Amniotic epithelial cell (primary cell): ENCODE measurements around the gene IGFALS.

Source experiments
- DNase-seq: peaks from one replicate; pipeline ENCODE4 v3.0.0-alpha.2; 2010; ENCODE audit warnings: low read depth

The IGFALS gene

DNA sequence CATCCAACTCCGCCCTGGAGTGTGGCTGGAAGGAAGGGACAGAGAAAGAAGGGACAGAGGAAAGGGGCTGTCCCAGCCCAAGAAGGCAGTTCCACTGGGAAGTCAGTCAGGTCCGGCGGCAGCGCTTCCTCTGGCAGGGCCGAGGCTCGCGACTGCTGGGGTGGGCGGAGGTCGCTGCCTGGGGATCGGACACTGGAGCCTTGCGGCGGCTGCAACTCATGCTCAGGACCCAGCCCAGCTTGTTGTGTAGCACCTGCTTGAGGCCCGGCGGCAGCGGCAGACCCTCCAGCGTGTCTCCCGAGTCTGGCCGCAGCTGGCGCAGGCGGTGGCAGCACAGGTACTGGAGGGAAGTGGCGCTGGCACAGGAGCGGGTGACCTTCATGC is 16.5 kb downstream of the IGFALS start:
- no peak for DNase-seq

DNA sequence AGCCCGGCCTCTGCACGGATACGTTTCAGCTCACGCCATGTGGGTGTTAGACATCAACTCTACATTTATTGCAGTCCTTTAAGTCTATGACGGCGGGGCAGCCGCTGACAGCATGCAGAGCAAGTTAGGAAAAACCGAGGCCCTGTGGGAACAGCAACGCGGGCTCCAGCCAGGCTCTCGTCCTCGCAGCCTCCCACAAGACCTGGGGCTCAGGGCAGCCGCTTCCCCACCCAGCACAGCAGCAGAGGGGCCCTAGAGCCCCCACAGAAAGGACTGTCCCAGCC is 16.9 kb downstream of the IGFALS start:
- no peak for DNase-seq

DNA sequence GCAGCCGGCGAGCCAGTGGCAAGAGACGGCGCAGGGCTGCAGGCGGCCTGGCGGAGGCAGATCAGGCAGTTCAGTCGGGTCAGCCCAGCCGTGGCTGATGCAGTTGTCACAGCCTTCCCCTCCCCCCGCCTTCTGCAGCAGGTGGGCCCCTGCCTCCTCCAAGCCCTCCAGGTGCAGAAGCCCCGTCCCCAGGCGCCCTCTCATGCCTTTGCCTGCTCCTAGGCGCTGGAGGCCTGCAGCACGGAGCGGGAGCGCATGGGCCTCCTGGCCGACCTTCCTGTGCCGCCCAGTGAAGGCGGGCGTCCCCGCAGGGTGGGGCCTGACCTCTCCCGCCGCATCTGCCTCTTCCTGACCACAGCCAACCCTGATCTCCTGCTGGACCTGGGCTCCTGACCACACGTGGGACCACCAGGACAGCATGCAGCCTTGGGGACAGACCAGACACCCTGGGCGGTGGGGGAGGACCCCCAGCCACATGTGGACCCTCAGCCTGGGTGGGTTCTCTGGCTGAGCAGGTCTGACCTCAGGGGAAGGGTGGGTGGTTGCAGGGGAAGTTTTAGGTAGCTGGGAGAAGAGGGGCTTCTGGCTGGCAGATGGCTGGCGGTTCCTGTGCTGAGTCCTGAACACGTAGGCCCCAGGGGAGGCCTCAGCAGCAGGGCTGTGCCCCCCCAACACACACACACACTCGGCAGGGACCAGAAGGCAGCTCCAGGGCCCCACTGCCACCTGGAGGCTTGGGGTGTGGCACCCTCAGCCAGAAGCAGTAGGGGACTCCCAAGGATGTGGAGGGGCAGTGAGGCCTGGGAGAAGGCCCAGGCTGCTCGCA is 17.4 kb downstream of the IGFALS start:
- DNase-seq = no peak

DNA sequence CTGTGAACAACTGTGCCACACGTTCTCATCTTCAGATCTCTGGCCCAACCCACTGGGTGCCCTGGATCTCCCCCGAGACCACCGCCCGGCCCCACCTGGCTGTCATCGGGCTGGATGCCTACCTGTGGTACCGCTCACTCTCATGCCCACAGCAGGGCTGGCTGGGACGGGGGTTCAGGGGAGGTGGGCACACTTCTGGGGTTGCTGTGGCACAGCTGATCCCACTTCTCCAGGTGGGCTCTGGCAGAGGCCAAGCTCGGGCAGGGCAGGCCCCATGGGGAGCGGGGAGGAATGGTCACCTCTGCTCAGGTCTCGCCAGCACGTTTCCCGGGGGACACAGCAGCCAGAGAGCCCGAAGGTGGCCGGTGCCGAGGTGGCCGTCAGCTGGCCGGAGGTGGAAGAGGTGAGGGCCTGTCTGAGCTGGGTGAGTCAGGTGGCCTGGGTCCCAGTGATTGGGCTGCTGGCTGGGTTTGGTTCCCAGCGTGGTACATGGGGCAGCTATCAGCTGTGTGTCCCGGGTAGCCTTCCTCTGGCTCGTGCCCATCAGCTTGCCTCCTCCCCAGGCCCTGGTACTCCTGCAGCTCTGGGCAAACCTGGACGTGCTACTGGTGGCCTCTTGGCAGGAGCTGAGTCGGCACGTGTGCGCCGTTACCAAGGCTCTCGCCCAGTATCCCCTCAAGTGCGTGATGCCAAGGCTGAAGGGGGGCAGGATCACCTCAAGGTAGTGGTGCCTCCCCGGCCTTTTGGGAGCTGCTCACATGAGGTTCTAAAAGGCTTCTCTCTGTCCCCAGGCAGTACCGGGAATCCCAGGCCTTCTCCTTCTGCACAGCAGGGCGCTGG is 18.3 kb downstream of the IGFALS start:
- DNase-seq = no peak

DNA sequence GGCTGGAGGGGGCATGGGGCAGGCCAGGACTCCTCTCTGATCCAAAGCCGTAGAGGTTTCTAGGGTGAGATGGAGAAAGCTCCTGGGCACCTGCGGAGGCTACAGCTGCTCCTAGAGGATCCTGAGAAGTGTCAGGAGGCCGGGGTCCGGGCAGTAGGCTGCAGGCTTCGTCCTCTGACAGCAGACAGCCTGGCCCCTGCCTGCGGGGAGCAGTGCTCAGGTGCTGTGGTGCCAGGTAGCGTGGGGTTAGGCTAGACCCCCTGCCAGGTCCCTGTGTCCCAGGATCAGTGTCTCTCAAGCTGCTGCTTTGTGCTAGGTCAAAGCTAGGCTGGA is 19.1 kb downstream of the IGFALS start:
- DNase-seq = no peak

DNA sequence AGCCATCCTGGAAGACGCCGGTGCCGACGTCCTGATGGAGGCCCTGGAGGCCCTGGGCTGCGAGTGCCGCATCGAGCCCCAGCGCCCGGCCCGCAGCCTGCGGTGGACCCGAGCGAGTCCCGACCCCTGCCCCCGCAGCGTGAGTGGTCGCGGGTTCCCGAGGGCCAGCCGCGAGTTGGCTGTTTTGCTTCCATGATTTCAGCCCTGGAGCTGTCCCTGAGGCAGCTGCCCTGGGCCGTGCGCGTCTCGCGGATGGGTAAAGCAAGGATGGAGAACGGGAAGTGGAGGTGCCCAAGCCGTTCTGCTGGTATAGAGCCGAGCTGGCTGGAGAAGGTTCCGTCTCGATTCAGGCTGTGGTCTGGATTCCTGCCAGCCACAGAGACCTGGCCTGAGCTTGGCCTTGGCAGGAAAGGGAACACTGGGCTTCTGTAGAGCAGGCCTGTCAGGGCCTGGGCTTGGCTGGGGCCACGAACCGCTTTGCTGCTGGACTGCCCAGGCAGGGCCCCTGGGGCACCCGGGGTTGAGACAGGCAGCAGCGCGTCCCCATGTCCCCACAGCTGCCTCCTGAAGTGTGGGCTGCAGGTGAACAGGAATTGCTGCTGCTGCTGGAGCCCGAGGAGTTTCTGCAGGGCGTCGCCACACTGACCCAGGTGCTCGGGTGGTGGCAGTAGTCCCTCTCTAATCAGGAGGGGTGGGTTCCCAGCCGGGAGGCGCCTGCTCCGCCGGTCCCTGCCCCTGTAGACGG is 19.6 kb downstream of the IGFALS start:
- peak; percentile 63 for DNase-seq

DNA sequence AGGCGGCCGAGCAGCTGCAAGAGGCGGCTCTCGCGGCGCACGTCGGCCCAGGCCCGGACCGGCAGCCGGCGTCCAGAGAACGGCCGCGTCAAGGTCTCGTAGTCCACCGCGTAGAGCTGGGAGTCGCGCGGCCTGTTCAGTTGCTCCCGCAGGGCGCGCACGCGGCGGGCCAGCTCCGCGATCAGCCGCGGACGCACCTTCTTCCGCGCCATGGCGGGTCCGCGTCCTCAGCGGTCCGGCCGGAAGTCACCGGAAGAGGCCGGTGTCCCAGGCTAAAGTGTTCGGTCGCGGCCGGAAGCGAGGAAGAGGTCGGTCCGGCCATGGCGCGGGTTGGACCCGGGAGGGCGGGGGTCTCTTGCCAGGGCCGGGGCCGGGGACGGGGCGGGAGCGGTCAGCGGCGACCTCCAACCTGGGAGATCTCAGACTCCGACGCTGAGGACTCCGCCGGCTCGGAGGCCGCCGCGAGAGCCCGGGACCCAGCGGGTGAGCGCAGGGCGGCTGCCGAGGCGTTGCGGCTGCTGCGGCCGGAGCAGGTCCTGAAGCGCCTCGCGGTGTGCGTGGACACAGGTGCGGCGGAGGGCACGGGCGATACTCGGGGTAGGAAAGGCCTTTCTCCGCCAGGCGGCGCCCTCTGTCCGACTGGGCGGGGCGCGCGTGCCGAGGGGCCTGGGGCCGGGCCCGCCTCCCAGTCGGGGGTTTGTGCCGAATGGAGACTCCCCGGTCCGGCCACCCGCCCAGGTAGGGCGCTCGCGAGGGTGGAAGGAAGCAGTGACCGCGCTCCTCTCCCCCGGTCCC is 20.4 kb downstream of the IGFALS start, which contains the start of gene MRPS34:
Gene MRPS34, minus strand, starts transcription at position 227 of the 795 bp plus-strand sequence. Its CDS starts 15 bp downstream, at position 212.
- peak; percentile 77 for DNase-seq

DNA sequence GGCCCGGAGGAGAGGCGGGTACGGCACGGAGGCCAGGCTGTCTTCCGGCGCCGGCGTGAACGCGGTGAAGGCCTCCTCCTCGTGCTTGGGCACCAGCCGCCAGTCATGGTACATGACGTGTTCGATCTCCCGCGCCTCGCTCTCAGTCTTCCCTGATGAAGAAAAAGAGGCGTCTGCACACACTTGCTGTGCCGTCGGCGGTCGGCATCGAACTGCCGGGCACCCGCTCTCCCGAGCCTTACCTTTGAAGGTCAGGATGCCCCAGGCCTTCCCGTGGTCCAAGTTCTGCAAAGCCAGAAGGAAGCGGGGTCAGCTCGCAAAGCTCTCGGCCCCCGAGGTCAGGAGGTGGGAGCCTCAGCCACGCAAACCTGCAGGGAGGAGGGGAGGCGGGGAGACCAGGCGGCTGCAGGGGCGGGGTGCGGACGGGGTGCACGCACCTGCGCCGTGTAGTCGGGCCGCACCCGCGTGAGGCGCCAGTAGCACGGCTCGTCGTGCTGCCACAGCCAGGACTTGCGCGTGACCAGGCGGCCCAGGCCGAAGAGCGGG is 21.1 kb downstream of the IGFALS start, which contains the start of gene EME2:
Gene EME2, plus strand, starts transcription at position 449 of the 546 bp plus-strand sequence. CDS start 418 bp downstream, outside the sequence.
- DNase-seq = peak; percentile 32

DNA sequence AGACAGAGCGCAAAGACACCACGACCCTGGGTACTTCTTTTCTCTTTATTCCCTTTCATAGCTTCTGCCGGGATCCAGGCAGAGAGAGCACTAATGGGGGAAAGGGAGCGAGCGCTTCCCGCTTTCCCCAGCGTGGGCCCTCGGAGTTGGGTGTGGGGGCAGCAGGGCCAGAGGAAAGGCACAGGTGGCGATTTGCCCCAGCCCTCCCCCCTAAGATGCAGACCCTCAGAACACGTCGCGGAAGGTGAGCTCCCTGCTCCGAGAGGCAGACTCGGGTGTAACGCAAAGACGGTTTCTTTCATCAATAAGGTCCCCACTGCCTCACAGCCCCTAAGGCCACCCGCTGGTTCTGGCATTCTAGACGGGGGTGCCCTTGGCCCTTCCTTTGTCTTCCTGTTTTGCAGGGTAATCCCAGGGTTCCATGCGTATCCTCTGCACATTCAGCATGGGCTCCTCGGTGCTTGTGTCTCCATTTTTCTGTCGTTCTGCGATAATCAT is 21.6 kb downstream of the IGFALS start:
- no peak for DNase-seq

DNA sequence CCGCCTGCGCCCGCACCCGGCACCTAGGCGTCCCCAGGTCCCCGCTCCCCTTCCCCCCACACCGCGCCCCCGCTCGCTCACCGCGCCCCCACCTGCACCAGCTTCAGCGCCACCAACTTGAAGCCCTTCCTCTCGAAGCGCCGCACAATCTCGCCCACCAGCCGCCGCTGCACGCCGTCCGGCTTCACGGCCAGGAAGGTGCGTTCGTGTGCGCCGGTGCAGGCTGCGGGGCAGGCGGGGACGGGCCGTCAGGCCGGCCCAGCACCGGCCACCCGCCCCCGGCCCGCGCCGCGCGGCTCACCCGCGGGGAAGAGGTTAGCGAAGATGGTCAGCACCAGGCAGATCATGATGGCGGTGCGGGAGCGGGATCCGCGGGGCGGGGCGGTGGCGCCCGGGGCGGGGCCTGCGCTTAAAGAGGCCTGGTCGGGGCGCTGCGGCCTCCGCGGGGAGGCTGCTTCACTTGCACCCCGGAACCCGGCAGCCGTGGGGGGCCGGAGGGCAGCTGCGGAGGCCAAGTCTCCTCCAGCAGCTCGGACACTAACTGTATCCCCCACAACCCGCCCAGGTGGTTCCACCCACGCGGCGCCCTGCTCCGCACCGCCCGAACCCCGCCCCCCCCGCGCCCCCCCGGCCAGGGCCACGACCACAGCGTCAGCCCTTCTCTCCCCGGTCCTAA is 22.2 kb downstream of the IGFALS start, which contains the start of gene NME3:
Gene NME3, minus strand, starts transcription at position 356 of the 676 bp plus-strand sequence. Its CDS starts 9 bp downstream, at position 347.
- DNase-seq = peak; percentile 64

DNA sequence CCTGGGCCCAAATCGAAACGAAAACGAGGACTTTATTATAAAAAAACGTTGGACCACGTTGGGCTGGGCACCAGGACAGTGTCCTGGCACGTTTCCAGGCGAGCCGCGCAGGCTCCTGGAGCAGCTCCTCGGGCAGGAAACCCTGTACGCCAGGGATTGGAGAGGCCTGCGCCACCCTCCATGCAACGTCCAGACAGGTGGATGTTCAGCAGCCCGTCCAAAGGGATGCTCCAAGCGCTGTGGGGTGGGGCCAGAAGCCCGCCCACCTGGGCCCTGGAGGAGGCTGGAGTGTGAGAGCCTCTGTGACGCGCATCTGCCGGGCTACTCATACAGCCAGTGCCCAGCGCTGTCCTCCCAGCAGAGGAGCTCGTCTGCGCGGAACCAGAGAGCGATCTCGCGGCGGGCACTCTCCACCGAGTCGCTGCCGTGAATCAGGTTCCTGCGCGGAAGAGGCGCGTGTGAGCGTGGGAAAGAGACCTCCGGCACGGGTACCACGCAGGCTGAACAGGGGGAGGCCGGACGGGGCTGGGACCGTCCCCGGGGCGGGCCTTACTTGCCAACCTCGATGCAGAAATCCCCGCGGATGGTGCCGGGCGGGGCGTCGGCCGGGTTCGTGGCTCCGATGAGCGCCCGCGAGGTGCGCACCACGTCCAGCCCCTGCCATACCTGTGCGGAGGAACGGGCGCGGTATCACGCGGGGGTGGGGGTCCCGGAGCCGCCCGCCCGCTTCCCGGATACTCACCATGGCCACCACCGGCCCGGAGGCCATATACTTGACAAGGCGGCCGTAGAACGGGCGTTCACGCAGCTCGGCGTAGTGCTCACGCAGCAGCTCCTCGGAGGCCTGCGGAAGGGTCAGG is 22.9 kb downstream of the IGFALS start:
- DNase-seq = peak; percentile 62

DNA sequence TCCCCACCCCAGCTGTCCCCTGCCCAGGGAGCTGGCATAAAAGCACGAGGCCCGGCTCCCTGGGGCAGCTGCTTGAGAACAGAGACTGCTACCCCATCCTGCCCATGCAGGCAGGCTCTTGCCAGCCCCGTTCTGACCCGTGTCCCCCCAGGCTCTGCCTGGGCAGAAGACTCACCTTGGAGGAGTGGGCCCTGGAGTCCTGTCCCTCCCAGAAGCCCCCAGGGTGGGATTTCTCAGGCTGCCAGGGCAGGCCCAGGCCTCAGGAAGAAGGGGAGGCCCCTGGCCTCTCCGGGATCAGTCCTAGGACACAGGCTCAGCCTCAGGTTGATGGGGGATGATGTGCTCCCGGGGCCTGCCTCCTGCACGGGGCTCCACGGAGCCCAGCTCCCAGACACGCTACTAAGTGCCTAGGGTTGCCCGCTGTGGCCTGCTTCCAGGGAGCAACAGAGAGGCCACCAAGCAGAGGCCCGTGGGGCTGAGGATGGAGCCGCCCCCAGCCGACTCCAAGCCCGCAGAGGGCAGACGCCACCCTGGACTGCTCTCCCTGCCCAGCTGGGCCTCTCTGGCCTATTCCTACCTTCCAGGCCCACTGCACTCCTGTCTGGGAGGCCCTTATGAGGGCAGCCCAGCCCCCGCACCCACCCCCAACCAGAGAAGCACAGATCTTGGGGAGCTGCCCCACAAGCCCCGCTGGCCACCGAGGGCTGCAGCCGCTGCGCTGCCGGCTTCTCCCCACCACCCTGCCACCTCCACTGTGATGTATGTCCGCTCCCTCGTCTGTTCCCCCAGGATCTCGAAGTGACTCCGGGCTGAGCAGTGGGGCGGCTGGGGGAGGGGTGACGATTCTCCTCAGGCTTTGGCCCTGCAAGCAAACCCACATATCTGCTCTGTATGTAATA is 23.9 kb downstream of the IGFALS start:
- no peak for DNase-seq

DNA sequence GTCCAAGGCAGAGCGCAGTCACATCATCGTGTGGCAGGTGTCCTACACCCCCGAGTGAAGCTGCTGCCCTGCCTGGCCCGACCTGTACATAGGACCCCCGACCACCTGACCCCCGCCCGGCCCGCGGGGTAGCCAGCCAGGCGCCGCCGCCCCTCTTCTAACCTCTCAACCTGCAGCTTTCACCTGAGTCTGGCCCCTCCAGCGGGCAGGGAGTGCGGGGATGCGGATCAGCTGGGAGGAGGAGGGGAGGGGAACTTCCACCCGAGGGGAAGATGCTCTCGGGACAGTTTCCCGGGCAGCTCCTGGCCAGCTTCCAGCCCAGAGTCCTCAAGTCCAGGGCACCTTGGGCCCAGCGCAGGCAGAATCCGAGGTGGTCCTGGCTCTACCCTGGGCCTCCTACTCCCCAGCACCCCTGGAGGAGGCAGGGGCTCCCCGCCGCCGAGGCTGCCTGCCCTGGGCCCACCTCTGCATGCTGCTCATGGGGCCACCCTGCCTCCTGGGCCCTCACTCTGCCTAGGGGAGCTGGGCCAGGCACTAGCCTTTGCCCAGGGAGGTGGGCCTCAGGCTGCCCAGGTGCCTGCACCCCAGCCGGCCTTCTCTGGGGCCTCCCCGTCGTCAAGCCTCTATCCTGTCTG is 24.6 kb downstream of the IGFALS start:
- no peak for DNase-seq

DNA sequence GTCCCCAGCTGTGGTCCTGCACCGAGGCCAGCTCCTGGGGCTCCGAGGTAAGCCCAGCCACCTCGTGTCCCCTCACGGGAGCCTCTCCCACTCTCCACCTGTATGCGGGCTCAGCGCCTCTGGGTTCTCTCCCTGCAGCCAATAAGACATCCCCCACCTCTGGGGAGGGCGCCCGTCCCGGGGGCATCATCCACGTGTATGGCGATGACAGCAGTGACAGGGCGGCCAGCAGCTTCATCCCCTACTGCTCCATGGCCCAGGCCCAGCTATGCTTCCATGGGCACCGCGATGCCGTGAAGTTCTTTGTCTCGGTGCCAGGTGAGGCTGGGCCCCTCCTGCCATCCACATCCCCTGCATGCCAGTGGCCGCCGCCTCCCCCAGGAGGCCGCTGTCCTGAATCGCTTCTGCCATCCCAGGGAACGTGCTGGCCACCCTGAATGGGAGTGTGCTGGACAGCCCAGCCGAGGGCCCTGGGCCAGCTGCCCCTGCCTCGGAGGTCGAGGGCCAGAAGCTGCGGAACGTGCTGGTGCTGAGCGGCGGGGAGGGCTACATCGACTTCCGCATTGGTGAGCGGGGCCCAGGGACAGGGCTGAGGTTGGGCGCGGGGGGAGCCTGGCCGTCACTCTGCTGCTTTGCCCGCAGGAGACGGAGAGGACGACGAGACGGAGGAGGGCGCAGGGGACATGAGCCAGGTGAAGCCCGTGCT is 25.3 kb downstream of the IGFALS start:
- DNase-seq = no peak

DNA sequence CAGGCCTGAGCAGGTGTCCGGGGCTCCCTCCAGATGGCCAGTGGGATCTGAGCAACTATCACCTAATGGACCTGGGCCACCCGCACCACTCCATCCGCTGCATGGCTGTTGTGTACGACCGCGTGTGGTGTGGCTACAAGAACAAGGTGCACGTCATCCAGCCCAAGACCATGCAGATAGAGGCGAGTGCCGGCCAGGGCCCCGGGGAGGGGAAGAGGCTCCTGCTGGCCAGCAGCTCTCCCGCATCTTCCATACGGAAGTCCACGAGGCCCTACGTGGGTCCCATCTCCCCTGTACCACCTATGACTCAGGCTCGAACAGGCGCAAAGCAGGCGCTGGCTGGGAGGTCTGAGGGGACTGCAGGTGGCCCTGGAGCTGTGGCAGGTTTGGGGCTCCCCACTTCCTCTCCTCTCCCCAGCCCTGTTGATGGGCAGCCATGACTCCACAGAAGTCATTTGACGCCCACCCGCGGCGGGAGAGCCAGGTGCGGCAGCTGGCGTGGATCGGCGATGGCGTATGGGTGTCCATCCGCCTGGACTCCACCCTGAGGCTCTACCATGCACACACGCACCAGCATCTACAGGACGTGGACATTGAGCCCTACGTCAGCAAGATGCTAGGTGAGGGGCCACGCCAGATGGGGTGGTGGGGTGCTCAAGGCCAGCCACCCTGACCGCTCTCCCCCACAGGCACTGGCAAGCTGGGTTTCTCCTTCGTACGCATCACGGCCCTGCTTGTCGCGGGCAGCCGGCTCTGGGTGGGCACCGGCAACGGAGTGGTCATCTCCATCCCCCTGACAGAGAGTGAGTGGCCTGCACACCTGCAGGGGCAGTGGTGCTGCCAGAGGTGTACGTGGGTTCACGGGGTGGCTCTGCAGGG is 26.1 kb downstream of the IGFALS start:
- no peak for DNase-seq

DNA sequence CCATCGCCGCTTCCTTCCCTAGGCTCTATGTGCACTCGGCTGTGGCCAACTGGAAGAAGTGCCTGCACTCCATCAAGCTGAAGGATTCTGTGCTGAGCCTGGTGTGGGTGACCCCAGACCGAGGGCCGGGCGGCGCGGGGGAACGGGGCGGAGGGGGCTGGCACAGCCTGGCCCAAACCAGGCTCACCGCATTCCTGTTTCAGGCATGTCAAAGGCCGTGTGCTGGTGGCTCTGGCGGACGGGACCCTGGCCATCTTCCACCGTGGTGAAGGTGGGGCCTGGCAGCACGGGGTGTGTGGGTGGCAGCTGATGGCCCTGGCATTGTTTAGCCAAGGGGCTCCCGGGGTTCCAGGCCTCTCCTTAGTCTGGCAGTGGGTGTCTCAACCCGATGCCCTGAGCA is 26.8 kb downstream of the IGFALS start:
- DNase-seq = no peak
